HG02642 (cell line): ENCODE measurements around the gene CCHCR1.
"Not testable (repeated sequence)": the region's sequence is repeated elsewhere in the genome, so short reads cannot be mapped to it uniquely, and the experiment has no call there.

Experiments
- ATAC-seq: cut with Tn5 transposase; IDR thresholded peaks from one replicate; pipeline ENCODE4 v1.9.1; 2021; ENCODE audit warnings: mild to moderate bottlenecking; ENCODE audit not compliant: unreplicated experiment, poor library complexity

CCHCR1 gene

GRCh38 chr6:31164475-31165063, 7.0 kb upstream of the CCHCR1 start:
- ATAC-seq: not testable (repeated sequence)

GRCh38 chr6:31163922-31164321, 6.3 kb upstream of the CCHCR1 start:
- no peak for ATAC-seq

GRCh38 chr6:31162463-31163165, 5.0 kb upstream of the CCHCR1 start:
- no peak for ATAC-seq

- ATAC-seq: no peak
These were observed 3.9 kb upstream of the CCHCR1 start for GRCh38 chr6:31161216-31162126.

GRCh38 chr6:31158863-31159855, 1.6 kb upstream of the CCHCR1 start:
- peak; percentile 0 for ATAC-seq

- ATAC-seq: peak; percentile 88
These were observed 699 bp upstream of the CCHCR1 start, which contains the start of gene TCF19 for GRCh38 chr6:31158140-31158862. Gene TCF19, plus strand, starts transcription at chr6:31158589. Its CDS starts 881 bp downstream, at chr6:31159470.

- ATAC-seq: no peak
These were observed 961 bp downstream of the CCHCR1 start for GRCh38 chr6:31156641-31157040.

GRCh38 chr6:31154436-31154835, 3.2 kb downstream of the CCHCR1 start:
- ATAC-seq: no peak

- ATAC-seq: no peak
These were observed 4.8 kb downstream of the CCHCR1 start for GRCh38 chr6:31152781-31153180.

- no peak for ATAC-seq
These were observed 7.7 kb downstream of the CCHCR1 start for GRCh38 chr6:31149827-31150447.

GRCh38 chr6:31145386-31145785, 12.2 kb downstream of the CCHCR1 start:
- no peak for ATAC-seq

GRCh38 chr6:31144970-31145340, 12.6 kb downstream of the CCHCR1 start:
- ATAC-seq: no peak

GRCh38 chr6:31144296-31144969, 13.2 kb downstream of the CCHCR1 start:
- ATAC-seq: no peak

GRCh38 chr6:31143148-31143547, 14.5 kb downstream of the CCHCR1 start:
- no peak for ATAC-seq

GRCh38 chr6:31142361-31142761, 15.2 kb downstream of the CCHCR1 start:
- no peak for ATAC-seq

- ATAC-seq: no peak
These were observed 17.0 kb downstream of the CCHCR1 start for GRCh38 chr6:31140643-31141042.

- no peak for ATAC-seq
These were observed 18.0 kb downstream of the CCHCR1 start for GRCh38 chr6:31139599-31139998.

- ATAC-seq: no peak
These were observed 18.6 kb downstream of the CCHCR1 start, which contains the start of gene PSORS1C2 for GRCh38 chr6:31138982-31139381. Gene PSORS1C2, minus strand, starts transcription at chr6:31139066. Its CDS starts 40 bp downstream, at chr6:31139026.
